HEK293 (cell line): ENCODE measurements around the gene KATNBL1.

Source experiments
- BCL11B ChIP-seq: fragments of 450-650 bp; formaldehyde crosslinking; IDR thresholded peaks from 2 replicates; pipeline ENCODE4 v1.5.1; 2016; ENCODE audit warnings: low read depth, missing biosample characterization, missing genetic modification characterization
- GFI1B ChIP-seq: fragments of 450-650 bp; formaldehyde crosslinking; IDR thresholded peaks from 2 replicates; pipeline ENCODE4 v1.5.1; 2016; ENCODE audit warnings: missing biosample characterization, missing genetic modification characterization
- SP2 ChIP-seq: fragments of 450-650 bp; formaldehyde crosslinking; IDR thresholded peaks from 2 replicates; pipeline ENCODE4 v1.5.1; 2016; ENCODE audit warnings: missing biosample characterization, missing genetic modification characterization
- SP7 ChIP-seq: fragments of 450-650 bp; formaldehyde crosslinking; IDR thresholded peaks from 2 replicates; pipeline ENCODE4 v1.5.1; 2016; ENCODE audit warnings: missing biosample characterization, missing genetic modification characterization
- TCF7L2 ChIP-seq: IDR thresholded peaks from 2 replicates; pipeline ENCODE4 v1.6.1; 2011; ENCODE audit warnings: low read depth, mild to moderate bottlenecking, inconsistent platforms, low read length, moderate library complexity, borderline replicate concordance
- TSHZ1 ChIP-seq: fragments of 450-650 bp; formaldehyde crosslinking; IDR thresholded peaks from 2 replicates; pipeline ENCODE4 v1.5.1; 2016; ENCODE audit warnings: missing biosample characterization, missing genetic modification characterization, borderline replicate concordance
- ZBTB17 ChIP-seq: fragments of 450-650 bp; formaldehyde crosslinking; IDR thresholded peaks from 2 replicates; pipeline ENCODE4 v1.5.1; 2016; ENCODE audit warnings: missing biosample characterization, missing genetic modification characterization
- ZFHX2 ChIP-seq: fragments of 450-650 bp; formaldehyde crosslinking; conservative IDR thresholded peaks from 2 replicates; pipeline ENCODE4 v1.5.1; 2016; ENCODE audit warnings: missing biosample characterization, missing genetic modification characterization
- ZNF10 ChIP-seq: fragments of 450-650 bp; formaldehyde crosslinking; IDR thresholded peaks from 2 replicates; pipeline ENCODE4 v1.5.1; 2017; ENCODE audit warnings: missing biosample characterization, missing genetic modification characterization
- ZNF174 ChIP-seq: fragments of 450-650 bp; formaldehyde crosslinking; IDR thresholded peaks from 2 replicates; pipeline ENCODE4 v1.5.0; 2017; ENCODE audit warnings: missing biosample characterization, mild to moderate bottlenecking, missing genetic modification characterization
- ZNF530 ChIP-seq: fragments of 450-650 bp; formaldehyde crosslinking; IDR thresholded peaks from 2 replicates; pipeline ENCODE4 v1.5.1; 2016; ENCODE audit warnings: low read depth, missing biosample characterization, missing genetic modification characterization
- ZNF654 ChIP-seq: fragments of 450-650 bp; formaldehyde crosslinking; IDR thresholded peaks from 2 replicates; pipeline ENCODE4 v1.5.1; 2016; ENCODE audit warnings: low read depth, missing biosample characterization, missing genetic modification characterization
- ZNF837 ChIP-seq: fragments of 450-650 bp; formaldehyde crosslinking; IDR thresholded peaks from 2 replicates; pipeline ENCODE4 v1.5.1; 2016; ENCODE audit warnings: missing biosample characterization, missing genetic modification characterization
- ZSCAN4 ChIP-seq: fragments of 450-650 bp; formaldehyde crosslinking; IDR thresholded peaks from 2 replicates; pipeline ENCODE4 v1.5.1; 2017; ENCODE audit warnings: missing biosample characterization, missing genetic modification characterization
- ZXDB ChIP-seq: fragments of 450-650 bp; formaldehyde crosslinking; IDR thresholded peaks from 2 replicates; pipeline ENCODE4 v1.5.1; 2016; ENCODE audit warnings: missing biosample characterization, missing genetic modification characterization
- TF ChIP-seq, protein P1 (sequence below): fragments of 450-650 bp; IDR thresholded peaks from 2 replicates; pipeline ENCODE4 v1.5.1; 2018; ENCODE audit warnings: missing biosample characterization, missing genetic modification characterization
- TF ChIP-seq, protein P2 (sequence below): fragments of 450-650 bp; formaldehyde crosslinking; IDR thresholded peaks from 2 replicates; pipeline ENCODE4 v1.5.1; 2016; ENCODE audit warnings: missing biosample characterization, missing genetic modification characterization, low read depth
- TF ChIP-seq, protein P3 (sequence below): fragments of 450-650 bp; formaldehyde crosslinking; IDR thresholded peaks from 2 replicates; pipeline ENCODE4 v1.5.1; 2016; ENCODE audit warnings: missing biosample characterization, missing genetic modification characterization
- TF ChIP-seq, protein P4 (sequence below): fragments of 450-650 bp; formaldehyde crosslinking; IDR thresholded peaks from 2 replicates; pipeline ENCODE4 v1.5.1; 2016; ENCODE audit warnings: missing biosample characterization, missing genetic modification characterization

KATNBL1 gene

GRCh38 chr15:34209421-34210282, at the start of gene KATNBL1 (continued):
- TF ChIP-seq ZBTB17, result no peak
- TF ChIP-seq ZNF174 (tag by site-specific recombination), result no peak
- no peak for TF ChIP-seq ZNF10
- TF ChIP-seq ZXDB (tag by site-specific recombination), result 0 out of 2 replicates have a peak, but pooled peaks have one; percentile 11
- no peak for TF ChIP-seq SP7 (tag by site-specific recombination)
- peak; percentile 56 for TF ChIP-seq ZNF654
- peak; percentile 51 for TF ChIP-seq SP2
- TF ChIP-seq BCL11B (tag by site-specific recombination), result 0 out of 2 replicates have a peak, but pooled peaks have one; percentile 32
- TF ChIP-seq TCF7L2, result no peak
- TF ChIP-seq, protein P1, sequence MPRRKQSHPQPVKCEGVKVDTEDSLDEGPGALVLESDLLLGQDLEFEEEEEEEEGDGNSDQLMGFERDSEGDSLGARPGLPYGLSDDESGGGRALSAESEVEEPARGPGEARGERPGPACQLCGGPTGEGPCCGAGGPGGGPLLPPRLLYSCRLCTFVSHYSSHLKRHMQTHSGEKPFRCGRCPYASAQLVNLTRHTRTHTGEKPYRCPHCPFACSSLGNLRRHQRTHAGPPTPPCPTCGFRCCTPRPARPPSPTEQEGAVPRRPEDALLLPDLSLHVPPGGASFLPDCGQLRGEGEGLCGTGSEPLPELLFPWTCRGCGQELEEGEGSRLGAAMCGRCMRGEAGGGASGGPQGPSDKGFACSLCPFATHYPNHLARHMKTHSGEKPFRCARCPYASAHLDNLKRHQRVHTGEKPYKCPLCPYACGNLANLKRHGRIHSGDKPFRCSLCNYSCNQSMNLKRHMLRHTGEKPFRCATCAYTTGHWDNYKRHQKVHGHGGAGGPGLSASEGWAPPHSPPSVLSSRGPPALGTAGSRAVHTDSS (tag by site-specific recombination), result no peak
- no peak for TF ChIP-seq ZNF530
- TF ChIP-seq TSHZ1 (tag by site-specific recombination), result no peak
- no peak for TF ChIP-seq ZNF837 (tag by site-specific recombination)
- TF ChIP-seq GFI1B, result no peak
- peak; percentile 64 for TF ChIP-seq ZFHX2 (tag by site-specific recombination)
- TF ChIP-seq ZSCAN4 (tag by site-specific recombination), result no peak
- TF ChIP-seq, protein P2, sequence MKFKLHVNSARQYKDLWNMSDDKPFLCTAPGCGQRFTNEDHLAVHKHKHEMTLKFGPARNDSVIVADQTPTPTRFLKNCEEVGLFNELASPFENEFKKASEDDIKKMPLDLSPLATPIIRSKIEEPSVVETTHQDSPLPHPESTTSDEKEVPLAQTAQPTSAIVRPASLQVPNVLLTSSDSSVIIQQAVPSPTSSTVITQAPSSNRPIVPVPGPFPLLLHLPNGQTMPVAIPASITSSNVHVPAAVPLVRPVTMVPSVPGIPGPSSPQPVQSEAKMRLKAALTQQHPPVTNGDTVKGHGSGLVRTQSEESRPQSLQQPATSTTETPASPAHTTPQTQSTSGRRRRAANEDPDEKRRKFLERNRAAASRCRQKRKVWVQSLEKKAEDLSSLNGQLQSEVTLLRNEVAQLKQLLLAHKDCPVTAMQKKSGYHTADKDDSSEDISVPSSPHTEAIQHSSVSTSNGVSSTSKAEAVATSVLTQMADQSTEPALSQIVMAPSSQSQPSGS, result no peak
- TF ChIP-seq, protein P3, sequence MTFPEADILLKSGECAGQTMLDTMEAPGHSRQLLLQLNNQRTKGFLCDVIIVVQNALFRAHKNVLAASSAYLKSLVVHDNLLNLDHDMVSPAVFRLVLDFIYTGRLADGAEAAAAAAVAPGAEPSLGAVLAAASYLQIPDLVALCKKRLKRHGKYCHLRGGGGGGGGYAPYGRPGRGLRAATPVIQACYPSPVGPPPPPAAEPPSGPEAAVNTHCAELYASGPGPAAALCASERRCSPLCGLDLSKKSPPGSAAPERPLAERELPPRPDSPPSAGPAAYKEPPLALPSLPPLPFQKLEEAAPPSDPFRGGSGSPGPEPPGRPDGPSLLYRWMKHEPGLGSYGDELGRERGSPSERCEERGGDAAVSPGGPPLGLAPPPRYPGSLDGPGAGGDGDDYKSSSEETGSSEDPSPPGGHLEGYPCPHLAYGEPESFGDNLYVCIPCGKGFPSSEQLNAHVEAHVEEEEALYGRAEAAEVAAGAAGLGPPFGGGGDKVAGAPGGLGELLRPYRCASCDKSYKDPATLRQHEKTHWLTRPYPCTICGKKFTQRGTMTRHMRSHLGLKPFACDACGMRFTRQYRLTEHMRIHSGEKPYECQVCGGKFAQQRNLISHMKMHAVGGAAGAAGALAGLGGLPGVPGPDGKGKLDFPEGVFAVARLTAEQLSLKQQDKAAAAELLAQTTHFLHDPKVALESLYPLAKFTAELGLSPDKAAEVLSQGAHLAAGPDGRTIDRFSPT (tag by site-specific recombination), result no peak
- TF ChIP-seq, protein P4, sequence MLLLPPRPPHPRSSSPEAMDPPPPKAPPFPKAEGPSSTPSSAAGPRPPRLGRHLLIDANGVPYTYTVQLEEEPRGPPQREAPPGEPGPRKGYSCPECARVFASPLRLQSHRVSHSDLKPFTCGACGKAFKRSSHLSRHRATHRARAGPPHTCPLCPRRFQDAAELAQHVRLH, result no peak
